Activated CD4-positive, CD25-positive, alpha-beta regulatory T cell treated with anti-CD3 and anti-CD28 coated beads, Interleukin-2, amount 50 U/mL, for 24 hours (primary cell): Measurements from ENCODE around the gene PCSK5.
"Not testable (repeated sequence)": the region's sequence is repeated elsewhere in the genome, so short reads cannot be mapped to it uniquely, and the experiment has no call there.

Experiments used
- ATAC-seq, 2 donors: fragments of 150-1000 bp; cut with Tn5 transposase; one replicate each; pipeline ENCODE4 v1.10.0; 2021; ENCODE audit warnings: mild to moderate bottlenecking in 1 of 2, moderate library complexity in 1 of 2

Gene PCSK5

DNA sequence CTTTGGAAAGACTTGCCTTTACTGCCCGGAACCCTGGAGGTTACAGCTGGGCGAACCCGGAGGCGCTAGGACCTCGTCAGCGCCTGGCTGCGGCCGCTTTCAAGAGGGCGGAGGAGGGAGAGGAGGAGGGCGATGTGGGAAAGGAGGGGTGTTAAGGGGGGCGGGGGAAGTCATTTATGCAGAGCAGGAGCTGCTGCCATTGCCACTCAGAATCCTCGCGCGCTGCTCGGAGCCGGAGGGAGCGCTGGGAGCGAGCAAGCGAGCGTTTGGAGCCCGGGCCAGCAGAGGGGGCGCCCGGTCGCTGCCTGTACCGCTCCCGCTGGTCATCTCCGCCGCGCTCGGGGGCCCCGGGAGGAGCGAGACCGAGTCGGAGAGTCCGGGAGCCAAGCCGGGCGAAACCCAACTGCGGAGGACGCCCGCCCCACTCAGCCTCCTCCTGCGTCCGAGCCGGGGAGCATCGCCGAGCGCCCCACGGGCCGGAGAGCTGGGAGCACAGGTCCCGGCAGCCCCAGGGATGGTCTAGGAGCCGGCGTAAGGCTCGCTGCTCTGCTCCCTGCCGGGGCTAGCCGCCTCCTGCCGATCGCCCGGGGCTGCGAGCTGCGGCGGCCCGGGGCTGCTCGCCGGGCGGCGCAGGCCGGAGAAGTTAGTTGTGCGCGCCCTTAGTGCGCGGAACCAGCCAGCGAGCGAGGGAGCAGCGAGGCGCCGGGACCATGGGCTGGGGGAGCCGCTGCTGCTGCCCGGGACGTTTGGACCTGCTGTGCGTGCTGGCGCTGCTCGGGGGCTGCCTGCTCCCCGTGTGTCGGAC lies at the start of gene PCSK5:
PCSK5 (plus strand) TSS at position 202 of the 805 bp plus-strand sequence; CDS start at position 711, 509 bp downstream.
- ATAC-seq: peak; percentile 86

DNA sequence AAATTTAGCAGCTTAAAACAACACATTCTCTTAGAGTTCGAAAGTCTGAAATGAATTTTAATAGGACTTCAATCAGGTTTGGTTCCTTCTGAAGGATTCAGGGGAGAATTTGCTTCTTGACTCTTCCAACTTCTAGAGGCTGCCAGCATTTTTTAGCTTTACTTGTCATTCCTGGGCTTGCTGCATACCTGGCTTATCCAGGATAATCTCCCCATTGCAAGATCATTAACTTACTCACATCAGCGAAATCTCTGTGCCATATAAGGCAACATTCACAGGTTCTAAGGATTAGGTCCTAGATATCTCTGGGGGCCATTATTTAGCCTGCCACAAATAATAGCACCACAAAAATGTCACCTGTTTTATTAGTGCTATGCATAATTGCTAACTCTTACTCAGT lies 46.2 kb upstream of the PCSK5 start:
- ATAC-seq: no peak

DNA sequence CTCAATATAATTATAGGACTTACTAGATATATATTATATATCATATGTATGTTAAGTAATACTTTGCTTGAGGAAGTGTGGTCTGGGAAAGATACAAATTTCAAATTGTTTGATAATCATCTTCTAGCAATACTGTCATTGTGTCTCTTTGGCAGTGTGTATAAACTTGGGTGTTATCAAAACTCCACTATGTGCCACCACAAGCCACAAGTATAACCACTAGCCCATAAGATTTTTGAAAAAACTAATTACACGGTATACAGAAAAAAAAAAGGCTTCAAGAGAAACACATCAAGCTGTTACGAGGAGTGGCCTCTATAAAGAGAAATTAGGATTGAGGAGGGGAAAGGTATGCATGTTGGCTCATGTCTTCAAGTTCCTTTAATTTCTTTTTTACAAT lies 44.7 kb upstream of the PCSK5 start:
- no peak for ATAC-seq

DNA sequence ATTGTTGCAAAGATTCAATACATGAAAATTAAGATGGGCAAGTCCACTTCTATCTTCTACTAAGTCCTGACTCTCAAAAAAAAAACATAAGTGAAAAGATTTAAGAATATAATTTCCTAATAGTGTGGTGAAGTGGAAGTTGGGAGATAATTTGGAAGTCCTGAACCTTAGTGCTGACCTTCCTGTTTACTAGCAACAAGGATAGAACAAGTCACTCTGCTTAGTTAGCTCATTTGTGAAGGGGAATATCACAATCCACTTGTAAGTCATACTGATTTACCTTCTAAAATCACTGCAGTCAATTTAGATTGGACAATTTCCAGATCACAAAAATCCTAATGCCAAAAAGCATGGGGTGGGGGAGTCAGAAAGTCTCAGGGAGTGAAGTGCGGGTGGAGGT lies 43.4 kb upstream of the PCSK5 start:
- no peak for ATAC-seq

DNA sequence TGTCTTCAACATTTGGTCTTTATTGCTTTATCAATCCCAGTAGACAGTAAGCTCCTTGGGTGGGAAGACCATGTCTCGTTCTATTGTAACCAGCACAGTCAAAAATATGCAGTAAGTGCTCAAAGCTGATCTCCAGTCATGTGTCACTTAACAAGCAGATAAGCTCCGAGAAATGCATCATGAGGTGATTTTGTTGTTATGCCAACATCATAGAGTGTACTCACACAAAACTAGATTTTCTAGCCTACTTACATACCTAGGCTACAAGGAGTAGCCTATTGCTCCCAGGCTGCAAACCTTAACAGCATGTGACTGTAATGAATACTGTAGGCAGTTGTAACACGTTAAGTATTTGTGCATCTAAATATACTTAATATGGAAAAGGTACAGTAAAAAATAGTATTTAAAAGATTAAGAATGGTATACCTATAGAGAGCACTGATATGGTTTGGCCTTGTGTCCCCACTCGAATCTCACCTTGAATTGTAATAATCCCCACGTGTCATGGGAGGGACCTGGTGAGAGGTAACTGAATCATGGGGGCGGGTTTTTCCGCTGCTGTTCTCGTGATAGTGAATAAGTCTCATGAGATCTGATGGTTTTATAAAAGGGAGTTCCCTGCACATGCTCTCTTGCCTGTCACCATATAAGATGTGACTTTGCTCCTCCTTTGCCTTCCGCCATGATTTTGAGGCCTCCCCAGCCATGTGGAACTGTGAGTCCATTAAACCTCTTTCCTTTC lies 39.8 kb upstream of the PCSK5 start:
- ATAC-seq: no peak

DNA sequence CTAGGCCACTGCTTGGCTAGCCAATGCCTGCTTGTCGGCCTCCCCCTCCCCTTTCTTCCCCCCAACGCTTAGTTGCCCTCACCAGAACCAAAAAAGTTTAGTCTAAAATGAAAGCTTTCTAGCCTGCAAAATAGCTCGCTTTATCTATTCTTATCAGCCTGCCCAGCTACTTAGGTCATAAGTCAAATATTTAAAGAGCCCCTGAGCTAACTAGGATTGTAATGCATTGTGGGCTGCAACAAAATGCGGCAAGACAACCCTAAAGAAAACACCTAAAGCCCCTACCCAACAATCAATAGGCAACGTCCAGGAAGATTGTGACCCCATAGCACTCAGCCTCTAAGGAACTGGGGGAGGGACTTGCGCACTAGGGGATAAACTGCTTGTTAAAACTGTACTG lies 38.6 kb upstream of the PCSK5 start:
- no peak for ATAC-seq

DNA sequence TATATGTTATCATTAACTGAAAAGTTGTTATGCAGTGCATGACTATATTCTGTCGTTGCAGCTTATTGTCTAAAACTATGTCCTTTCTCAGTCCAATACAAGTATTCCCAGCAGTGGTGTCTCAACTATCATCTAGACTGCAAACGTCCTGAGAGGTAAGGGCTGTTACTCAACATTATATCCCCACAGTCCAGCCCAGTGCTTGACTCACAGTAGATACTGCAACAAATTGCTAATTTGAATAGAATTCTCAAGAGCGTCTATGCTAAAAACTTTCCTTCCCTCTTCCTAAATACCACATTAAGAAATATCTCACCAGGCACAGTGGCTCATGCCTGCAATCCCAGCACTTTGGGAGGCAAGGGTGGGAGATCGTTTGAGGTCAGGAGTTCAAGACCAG lies 37.7 kb upstream of the PCSK5 start:
- ATAC-seq: no peak

DNA sequence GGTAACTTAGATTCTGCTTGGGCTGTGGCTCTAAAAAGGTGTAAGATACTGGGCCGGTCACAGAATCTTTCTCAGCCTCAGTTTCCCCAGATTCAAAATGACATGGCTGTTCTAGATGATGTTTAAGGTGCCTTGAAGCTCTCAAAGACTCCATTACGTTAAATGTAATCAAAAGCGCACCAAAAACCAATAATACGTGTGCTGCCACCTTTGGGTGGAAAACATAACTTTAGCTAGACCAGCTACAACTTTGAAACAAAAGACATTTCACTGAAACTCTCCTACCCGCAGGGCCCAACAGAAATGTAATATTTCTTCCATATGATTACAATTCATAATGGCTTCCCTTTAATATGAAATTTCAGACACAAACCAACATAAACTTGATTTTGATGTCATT lies 35.0 kb upstream of the PCSK5 start:
- ATAC-seq: no peak

DNA sequence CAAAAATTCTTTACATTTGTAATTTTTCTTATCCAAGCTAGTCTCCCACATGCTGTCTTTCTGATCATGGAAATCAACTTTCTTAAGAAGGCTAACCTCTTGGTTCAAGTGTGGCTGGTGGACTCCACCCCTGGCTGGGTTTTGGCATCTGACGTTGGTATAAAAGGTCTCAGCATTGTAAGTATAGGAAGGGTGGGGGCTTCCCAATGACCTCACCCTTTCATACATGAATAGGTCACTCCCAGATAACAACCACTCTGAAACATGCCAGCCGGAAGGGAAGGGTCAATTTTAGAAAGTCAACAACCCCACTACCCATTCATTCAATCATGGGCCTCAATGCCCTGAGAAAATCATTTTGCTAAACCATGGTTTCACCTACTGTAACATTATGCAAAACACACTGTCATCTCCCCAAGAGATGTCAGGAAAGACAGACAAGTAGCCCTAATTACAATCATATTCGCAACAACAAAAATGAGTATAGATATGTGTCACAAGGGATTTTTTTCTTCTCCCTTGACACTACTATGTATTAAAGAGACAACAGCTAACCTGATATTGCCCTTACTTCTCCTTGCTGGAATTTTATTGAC lies 31.9 kb upstream of the PCSK5 start:
- ATAC-seq: no peak

DNA sequence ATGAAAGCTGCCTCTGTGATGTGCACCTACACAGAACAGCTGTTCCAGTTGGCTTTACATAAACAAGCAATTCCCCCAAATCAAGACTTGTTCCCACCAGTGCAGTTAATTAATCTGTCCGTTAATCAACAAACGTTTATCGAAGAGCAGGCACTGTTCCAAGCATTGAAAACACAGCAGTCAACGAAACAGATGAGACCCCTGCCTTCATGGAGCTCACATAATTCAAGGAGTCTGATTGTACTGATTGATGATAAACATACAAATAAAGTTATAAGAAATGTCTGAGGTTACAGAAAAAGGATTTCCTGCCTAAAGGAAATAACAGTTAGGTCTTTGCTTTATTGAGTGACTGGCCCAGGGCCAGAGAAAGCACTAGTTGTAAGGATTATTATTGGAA lies 26.2 kb upstream of the PCSK5 start:
- ATAC-seq: no peak

DNA sequence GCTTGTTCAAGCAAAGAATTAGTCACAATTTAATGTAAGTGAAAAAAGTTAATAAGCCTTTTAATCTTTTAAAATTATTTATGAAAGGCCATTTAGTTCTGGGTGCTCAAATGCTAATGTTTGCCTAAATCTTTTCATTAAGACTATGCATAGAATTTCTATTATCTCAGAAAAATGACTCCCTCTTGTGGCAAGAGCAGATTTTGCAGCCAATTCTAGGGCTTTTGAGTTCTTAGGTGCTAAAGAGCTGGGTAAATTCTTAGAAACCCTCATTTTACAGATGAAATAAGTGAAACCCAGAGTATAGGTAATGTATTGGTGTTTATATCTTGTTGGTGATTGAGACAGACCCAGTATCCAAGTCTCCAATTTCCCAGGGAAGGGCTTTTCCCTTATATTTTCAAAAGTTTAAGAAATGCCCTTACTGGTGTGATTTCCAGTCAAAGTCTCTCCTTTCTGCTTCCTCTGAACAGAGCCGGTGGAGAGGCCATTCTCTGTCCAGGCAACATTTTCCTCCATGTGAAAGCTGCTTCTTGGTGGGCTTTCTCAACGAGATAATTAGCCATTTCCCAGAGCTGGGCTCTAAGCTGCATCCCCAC lies 24.1 kb upstream of the PCSK5 start:
- no peak for ATAC-seq

DNA sequence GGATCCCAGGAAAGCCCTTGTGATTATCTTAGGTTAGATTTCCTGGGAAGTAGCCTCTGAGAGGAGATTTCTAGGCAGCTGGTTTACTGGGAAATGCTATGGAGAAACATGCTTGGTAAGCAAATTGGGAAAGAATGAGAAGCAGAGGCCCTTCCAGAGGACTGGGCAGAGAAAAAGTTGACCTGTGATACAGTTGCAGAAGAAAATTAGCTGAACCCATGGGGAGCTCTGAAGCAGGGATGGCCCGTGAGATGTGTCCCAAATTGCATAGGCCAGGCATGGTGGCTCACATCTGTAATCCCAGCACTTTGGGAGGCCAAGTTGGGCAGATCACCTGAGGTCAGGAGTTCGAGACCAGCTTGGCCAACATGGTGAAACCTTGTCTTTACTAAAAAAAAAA lies 21.9 kb upstream of the PCSK5 start:
- not testable (repeated sequence) for ATAC-seq

DNA sequence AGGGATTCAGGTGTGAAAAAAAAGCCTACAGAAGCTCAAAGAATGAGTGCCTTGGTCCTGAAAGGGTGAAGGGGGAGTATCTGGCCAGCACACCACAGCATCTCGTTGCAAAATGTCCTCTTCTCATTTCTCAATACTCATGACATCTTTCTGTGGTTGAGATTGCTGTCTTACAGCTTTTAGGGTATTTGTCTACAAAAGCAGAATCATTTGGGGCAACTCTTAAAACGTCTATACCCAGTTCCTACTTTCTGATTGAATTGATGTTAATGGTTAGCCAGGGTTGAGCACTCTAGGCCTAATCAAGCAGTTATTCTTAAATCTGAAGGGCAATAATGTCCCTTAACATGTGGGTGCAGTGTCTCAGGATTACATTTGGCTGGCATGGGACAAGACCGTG lies 21.2 kb upstream of the PCSK5 start:
- ATAC-seq: no peak

DNA sequence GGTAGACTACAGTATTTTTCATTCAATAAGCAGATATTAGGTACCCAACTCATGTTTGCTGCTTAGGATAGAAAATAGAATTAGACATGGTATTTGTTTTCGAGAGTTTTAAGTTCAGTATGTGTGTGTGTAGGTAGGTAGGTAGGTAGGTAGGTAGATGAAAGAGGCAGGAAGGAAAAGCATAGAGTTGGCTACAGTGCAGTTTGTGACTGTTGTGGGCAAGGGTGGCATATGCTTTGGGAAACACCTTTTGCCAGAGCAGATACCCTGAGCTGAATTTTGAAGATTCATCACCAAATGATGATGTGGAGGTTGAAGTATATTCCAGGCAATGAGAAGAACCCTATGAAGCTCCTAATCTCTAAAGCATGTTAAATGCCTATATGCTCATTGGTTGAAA lies 20.0 kb upstream of the PCSK5 start:
- ATAC-seq: no peak

DNA sequence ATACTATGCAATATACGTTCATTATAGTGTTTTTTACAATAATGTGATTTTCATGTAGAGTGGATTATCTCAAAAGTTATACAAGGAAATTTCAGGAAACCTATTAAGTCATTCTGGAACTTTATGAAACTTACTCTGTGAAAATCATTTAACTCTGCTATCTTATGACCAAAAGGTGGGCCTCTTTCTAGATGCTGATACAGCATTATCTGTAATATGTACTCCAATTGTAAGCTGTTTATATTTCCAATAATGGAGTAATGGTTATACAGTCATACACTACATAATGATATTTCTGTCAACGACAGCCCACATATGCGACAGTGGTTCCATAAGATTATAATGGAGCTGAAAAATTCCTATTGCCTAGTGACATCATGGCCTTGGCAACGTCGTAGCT lies 18.8 kb upstream of the PCSK5 start:
- no peak for ATAC-seq

DNA sequence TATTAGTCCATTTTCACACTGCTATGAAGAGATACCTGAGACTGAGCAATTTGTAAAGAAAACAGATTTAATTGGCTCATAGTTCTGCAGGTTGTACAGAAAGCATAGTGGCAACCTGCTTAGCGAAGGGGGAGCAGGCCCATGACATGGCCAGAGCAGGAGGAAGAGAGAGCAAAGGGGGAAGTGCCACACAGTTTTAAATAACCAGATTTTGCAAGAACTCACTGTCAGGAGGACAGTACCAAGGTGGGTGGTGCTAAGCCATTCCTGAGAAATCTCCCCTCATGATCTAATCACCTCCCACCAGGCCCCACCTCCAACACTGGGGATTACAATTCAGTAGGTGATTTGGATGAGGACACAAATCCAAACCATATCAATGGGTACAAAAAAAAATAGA lies 16.8 kb upstream of the PCSK5 start:
- ATAC-seq: no peak

DNA sequence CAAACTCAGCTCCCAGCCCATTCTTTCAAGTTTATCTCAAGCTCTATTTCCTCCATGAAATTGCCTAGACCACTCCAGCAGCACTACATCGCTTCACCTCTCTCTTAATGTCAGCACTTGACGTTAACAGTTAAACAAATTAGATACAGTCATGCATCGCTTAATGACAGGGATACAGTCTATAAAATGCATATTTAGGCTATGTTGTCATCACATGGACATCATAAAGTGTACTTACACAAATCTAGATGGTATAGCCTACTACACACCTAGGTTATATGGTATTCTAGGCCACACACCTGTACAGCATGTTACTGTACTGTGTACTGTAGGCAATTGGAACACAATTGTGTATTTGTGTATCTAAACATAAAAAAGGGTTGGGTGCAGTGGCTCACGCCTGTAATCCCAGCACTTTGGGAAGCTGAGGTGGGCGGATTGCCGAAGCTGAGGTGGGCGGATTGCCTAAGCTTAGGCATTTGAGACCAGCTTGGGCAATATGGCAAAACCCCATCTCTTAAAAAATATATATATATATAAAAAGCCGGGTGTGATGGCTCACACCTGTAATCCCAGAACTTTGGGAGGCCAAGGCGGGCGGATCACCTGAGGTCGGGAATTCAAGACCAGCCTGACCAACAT lies 13.4 kb upstream of the PCSK5 start:
- ATAC-seq: no peak

DNA sequence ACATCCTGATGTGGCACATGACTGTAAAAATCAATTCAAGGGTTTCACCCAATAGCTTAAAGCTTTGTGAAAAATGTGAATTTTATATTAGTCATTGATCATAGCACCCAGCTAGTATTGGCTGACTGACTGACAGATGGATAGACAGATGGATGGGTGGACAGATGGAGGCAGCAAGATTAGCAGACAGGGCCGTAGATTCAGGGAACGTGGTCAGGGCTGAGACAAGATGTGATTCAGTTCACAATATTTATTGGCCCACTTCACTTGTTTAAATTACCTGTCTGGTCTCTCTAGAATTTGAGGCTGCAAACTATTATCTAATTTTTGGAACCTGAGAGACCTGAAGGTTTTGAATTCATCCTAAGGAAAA lies 12.0 kb upstream of the PCSK5 start:
- ATAC-seq: no peak

DNA sequence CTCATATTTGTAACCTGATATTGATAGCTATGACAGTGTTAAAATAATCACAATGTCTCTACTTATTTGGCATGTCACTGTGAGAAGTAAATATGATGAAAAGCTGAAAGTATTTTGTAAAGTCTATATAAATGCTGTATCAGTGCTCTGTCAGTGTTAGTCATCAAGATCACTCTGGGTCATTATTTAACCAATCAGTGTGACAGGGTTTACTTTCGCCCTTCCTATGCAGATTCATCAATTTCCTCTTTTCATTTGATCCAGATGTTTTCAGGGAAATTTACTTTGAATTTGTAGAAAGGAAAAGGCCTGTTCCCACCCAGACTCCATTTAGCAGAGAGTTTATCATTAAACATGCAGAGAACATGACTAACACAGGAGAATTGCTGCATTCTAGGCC lies 9.9 kb upstream of the PCSK5 start:
- no peak for ATAC-seq

DNA sequence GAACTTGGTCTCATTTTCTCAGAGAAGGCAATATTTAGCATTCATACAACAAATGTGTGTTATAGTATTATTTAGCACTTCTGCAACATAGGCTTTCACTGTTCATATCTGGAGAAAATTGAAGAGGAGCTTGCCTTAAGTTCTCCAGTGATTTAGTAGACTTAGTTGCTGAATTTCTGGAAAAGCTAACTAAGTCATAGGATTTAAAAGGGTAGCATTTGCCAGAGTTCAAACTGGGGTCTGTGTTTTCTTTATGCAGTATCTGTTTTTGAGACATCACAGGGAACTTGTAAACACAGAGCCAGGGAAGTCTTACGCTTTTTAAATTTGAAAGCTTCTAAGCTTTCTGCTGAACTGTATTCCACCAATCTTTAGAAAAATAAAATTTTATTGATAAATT lies 8.7 kb upstream of the PCSK5 start:
- ATAC-seq: no peak

DNA sequence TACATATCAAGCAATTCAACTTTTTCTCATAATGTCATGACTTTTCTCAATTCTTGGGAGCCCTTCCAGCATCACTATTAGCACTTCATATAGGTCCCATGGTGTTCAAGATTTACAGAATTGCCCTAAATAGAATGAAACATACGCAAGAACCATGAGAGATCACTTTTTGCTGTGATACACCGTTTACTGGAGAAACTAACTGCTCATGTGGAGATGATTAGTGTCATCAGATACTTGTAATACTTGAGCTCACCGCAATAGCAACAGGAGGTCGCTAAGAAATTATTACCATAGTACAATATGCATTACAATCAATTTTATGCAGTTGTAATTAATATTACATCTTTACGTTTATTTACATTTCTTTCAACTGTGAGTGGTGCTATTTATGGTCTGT lies 4.8 kb upstream of the PCSK5 start:
- no peak for ATAC-seq

DNA sequence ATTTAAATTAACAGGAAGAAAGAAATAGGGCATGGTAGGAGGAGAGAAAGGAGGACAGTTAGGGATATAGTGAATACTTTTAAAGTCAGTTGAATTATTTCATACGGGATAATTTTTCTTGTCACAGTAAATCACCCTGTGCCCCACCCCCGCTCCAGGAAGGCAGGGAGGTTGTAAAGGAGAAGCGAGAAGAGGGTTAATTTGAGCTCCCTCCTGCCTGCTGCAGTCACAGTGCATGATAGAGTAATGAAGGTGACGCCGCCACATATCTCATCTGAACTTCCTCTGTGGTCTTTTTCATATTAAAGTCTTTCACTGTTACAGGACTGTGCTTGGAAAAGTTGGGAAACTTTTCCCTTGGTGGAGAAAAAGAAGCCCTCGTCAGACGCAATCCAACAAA lies 896 bp upstream of the PCSK5 start:
- no peak for ATAC-seq

DNA sequence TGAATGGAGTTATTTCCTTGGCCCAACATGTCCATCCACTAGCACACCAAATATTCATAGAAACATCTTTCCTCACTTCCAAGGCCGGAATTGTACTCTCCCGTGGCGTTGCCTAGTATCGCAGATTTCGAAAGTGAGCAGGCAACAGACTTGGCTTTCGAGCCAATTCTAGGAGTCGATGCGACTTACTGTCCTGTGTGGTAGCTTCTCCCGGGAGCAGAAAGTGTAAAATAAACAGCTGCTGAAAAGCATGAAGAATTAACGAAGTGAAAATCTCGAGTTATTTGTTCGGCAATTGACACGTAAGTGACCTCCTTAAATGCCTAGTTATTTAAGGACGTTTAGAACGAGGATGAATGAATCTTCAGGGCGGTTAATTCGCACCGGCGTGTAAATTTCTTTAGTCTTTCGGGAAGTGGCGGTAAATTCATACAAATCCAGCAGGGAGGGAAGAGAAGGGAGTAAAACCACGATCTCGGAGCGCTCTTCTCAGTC lies 449 bp upstream of the PCSK5 start:
- ATAC-seq: peak; percentile 2 to 10
